ENCODE measurements around the gene ST3GAL6. TPM values are rescaled to one million over a fixed set of nuclear protein-coding genes. Genes with fewer than 3 reads are reported as not detected.

The ST3GAL6 gene
- total and polyA plus RNA-seq, 2 donors (not counting 1 experiment from before 2014, with no cell fraction given): 0.58 TPM; not detected in 1

DNA sequence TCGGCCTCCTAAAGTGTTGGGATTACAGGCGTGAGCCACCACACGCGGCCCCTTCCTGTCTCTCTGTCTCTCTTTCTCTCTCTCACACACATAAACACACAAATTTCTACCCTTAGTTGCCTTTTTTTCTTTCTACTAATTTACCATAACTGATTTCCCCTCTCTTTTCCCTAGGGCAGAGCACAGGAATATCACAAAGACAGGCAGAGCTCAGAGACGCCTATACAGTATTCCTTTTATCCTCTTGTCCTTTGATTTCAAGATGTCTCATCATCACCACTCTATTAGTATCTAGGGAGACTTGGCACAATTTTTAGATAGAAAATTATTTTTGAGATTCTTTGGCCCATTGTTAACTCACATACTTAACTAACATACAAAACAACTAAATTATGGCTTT, 25.8 kb upstream of the ST3GAL6 start:
- H2AFZ ChIP-seq (ENCODE audit: insufficient read depth, low read depth, low read length, poor library complexity, severe bottlenecking): no peak overlapping the region
- peaks cover 37% of the 10 kb centered on the region for H3K27me3 Mint-ChIP-seq
- peaks cover 10 to 18% of the 10 kb centered on the region in 2 donors for H3K4me1 ChIP-seq (ENCODE audit: control insufficient read depth in 2 of 2, insufficient read depth in 2 of 2, low read length in 2 of 2)
- no peak for DNase-seq
- H3K27me3 ChIP-seq (replicated peaks in 1 of 4; ENCODE audit: control extremely low read depth in 1 of 4, control insufficient read depth in 3 of 4, insufficient read depth in 4 of 4, low read length in 3 of 4): peaks cover 0 to 28% (median 18%) of the 10 kb centered on the region in 4 experiments
- no peak overlapping the region for H3K27ac ChIP-seq (ENCODE audit: low read length in 2 of 2)
- no peaks in the 10 kb centered on the region for H3K9me3 ChIP-seq (ENCODE audit: control extremely low read depth in 1 of 3, control insufficient read depth in 2 of 3, insufficient read depth in 1 of 3, low read length in 2 of 3)
- WGBS (ENCODE audit: insufficient coverage): 100% methylated on average over 3 of the region's 5 CpGs
- H3K4me3 ChIP-seq (ENCODE audit: control extremely low read depth in 1 of 5, extremely low read depth in 1 of 5, insufficient read depth in 1 of 5, low read depth in 2 of 5, low read length in 4 of 5): no peak overlapping the region
- ChIA-PET CTCF (no interaction called here), POLR2A (no interaction called here)
- no peak overlapping the region for H3K4me3 Mint-ChIP-seq
- TF ChIP-seq, protein P1, sequence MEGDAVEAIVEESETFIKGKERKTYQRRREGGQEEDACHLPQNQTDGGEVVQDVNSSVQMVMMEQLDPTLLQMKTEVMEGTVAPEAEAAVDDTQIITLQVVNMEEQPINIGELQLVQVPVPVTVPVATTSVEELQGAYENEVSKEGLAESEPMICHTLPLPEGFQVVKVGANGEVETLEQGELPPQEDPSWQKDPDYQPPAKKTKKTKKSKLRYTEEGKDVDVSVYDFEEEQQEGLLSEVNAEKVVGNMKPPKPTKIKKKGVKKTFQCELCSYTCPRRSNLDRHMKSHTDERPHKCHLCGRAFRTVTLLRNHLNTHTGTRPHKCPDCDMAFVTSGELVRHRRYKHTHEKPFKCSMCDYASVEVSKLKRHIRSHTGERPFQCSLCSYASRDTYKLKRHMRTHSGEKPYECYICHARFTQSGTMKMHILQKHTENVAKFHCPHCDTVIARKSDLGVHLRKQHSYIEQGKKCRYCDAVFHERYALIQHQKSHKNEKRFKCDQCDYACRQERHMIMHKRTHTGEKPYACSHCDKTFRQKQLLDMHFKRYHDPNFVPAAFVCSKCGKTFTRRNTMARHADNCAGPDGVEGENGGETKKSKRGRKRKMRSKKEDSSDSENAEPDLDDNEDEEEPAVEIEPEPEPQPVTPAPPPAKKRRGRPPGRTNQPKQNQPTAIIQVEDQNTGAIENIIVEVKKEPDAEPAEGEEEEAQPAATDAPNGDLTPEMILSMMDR (IDR thresholded peaks at IDR 0.05): no peak
- TF ChIP-seq EZH2 (IDR thresholded peaks at IDR 0.05; ENCODE audit: borderline replicate concordance, insufficient read depth, low read depth, low read length, poor library complexity, severe bottlenecking): no peak
- peaks cover 13% of the 10 kb centered on the region for H3K4me1 Mint-ChIP-seq
- H3K4me2 ChIP-seq (replicated peaks; ENCODE audit: low read depth, low read length, poor library complexity, severe bottlenecking): no peak overlapping the region
- intact Hi-C loops (cut with micrococcal nuclease): no loop called here
- ATAC-seq (ENCODE audit: low read depth): no peak
- H3K27ac Mint-ChIP-seq: no peak overlapping the region
- H3K9me3 Mint-ChIP-seq (ENCODE audit: insufficient read depth): no peaks in the 10 kb centered on the region
- H4K20me1 ChIP-seq (ENCODE audit: control insufficient read depth, insufficient read depth, low read length, poor library complexity, severe bottlenecking): no peaks in the 10 kb centered on the region
- no peaks in the 10 kb centered on the region for H3K36me3 ChIP-seq (replicated peaks in 1 of 2; ENCODE audit: control extremely low read depth in 1 of 2, control insufficient read depth in 1 of 2, extremely low read depth in 1 of 2, insufficient read depth in 2 of 2, low read length in 1 of 2)
- no peak overlapping the region for H3K9ac ChIP-seq (ENCODE audit: low read length)
- H3K79me2 ChIP-seq (ENCODE audit: control insufficient read depth, insufficient read depth, low read length): no peaks in the 10 kb centered on the region

DNA sequence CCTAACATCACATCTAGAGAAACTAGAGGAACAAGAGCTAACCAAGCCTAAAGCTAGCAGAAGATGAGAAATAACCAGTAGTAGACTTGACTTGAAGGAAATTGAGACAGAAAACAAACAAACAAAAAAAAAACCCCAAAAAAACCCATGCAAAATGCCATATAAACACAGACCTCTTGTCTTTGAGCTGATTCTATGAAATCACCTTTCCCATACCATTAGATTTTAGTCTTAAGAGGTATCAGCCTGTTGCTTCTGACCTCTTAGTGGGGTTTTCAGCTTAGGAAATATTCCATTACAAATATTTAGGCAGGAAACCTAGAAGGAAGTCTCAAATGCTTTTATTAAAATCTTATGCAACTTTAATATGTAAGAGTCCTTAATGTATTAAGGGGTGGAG, 23.9 kb upstream of the ST3GAL6 start:
- Mint-ChIP-seq H3K9me3 (ENCODE audit: insufficient read depth) (no peaks in the 10 kb centered on the region), H3K4me1 (peaks cover 2% of the 10 kb centered on the region), H3K27me3 (peaks cover 27% of the 10 kb centered on the region), H3K4me3 (no peak overlapping the region), H3K27ac (no peak overlapping the region)
- Histone ChIP-seq H4K20me1 (ENCODE audit: control insufficient read depth, insufficient read depth, low read length, poor library complexity, severe bottlenecking) (no peaks in the 10 kb centered on the region), H3K4me3 (ENCODE audit: control extremely low read depth in 1 of 5, extremely low read depth in 1 of 5, insufficient read depth in 1 of 5, low read depth in 2 of 5, low read length in 4 of 5) (no peak overlapping the region), H3K27me3 (replicated peaks in 1 of 4; ENCODE audit: control extremely low read depth in 1 of 4, control insufficient read depth in 3 of 4, insufficient read depth in 4 of 4, low read length in 3 of 4) (peaks cover 0 to 16% (median 8%) of the 10 kb centered on the region in 4 experiments), H3K9ac (ENCODE audit: low read length) (no peak overlapping the region), H3K27ac (ENCODE audit: low read length in 2 of 2) (no peak overlapping the region), H3K36me3 (replicated peaks in 1 of 2; ENCODE audit: control extremely low read depth in 1 of 2, control insufficient read depth in 1 of 2, extremely low read depth in 1 of 2, insufficient read depth in 2 of 2, low read length in 1 of 2) (no peaks in the 10 kb centered on the region), H3K4me2 (replicated peaks; ENCODE audit: low read depth, low read length, poor library complexity, severe bottlenecking) (no peak overlapping the region), H2AFZ (ENCODE audit: insufficient read depth, low read depth, low read length, poor library complexity, severe bottlenecking) (no peak overlapping the region), H3K79me2 (ENCODE audit: control insufficient read depth, insufficient read depth, low read length) (no peaks in the 10 kb centered on the region), H3K4me1 (ENCODE audit: control insufficient read depth in 2 of 2, insufficient read depth in 2 of 2, low read length in 2 of 2) (no peaks in the 10 kb centered on the region), H3K9me3 (ENCODE audit: control extremely low read depth in 1 of 3, control insufficient read depth in 2 of 3, insufficient read depth in 1 of 3, low read length in 2 of 3) (no peaks in the 10 kb centered on the region)
- TF ChIP-seq, protein P1 (IDR thresholded peaks at IDR 0.05): no peak
- no peak for TF ChIP-seq EZH2 (IDR thresholded peaks at IDR 0.05; ENCODE audit: borderline replicate concordance, insufficient read depth, low read depth, low read length, poor library complexity, severe bottlenecking)
- ChIA-PET POLR2A (no interaction called here), CTCF (no interaction called here)
- ATAC-seq (ENCODE audit: low read depth) (no peak), DNase-seq (no peak)
- intact Hi-C loops (cut with micrococcal nuclease): no loop called here
